SK-N-SH (cell line): ENCODE data around the gene HSD3B2. TPM values are rescaled to one million over a fixed set of nuclear protein-coding genes. Genes with fewer than 3 reads are reported as not detected.

ENCODE experiments used
- CTCF ChIA-PET: fragments of 300-600, 350-600 bp; formaldehyde crosslinking; extraction: SDS; loops from one replicate; lab custom pipeline; 2021; lab: Yijun Ruan, JAX
- POLR2A ChIA-PET: fragments of 350-600 bp; sonication (Branson Sonifier 250); formaldehyde crosslinking; extraction: SDS; loops from one replicate; lab custom pipeline; 2020; ENCODE audit warnings: antibody characterized with exemption, inconsistent platforms; lab: Yijun Ruan, JAX
- DNase-seq: peaks from one replicate; pipeline ENCODE4 v3.0.0; 2012
- H2AFZ ChIP-seq: fragments of 200-600 bp; sonication (generic); 2 replicates; pipeline ENCODE4 v1.8.1; 2016; ENCODE audit warnings: antibody characterized with exemption, mild to moderate bottlenecking, low read depth
- H3F3A ChIP-seq: fragments of 200-600 bp; sonication (generic); replicated peaks from 2 replicates; pipeline ENCODE3; 2016; ENCODE audit warnings: antibody characterized with exemption, mild to moderate bottlenecking; ENCODE audit not compliant: insufficient read depth
- H3K27ac ChIP-seq, 2 experiments: fragments of 200-500 bp in 1 of 2; fragments of 200-600 bp in 1 of 2; sonication (Bioruptor generic) in 1 of 2; sonication (generic), shearing (Covaris generic) in 1 of 2; 2 replicates each; pipeline versions ENCODE4 v1.5.1 to v1.6.1; 2014 to 2016; ENCODE audit warnings: low read depth in 2 of 2, inconsistent platforms in 1 of 2, low read length in 1 of 2, mild to moderate bottlenecking in 1 of 2, mixed read lengths in 1 of 2
- H3K27me3 ChIP-seq: fragments of 200-600 bp; sonication (generic), shearing (Covaris generic); 2 replicates; pipeline ENCODE4 v1.6.1; 2016; ENCODE audit warnings: mixed run types; ENCODE audit not compliant: insufficient read depth
- H3K36me3 ChIP-seq, 2 experiments: fragments of 200-500 bp in 1 of 2; fragments of 200-600 bp in 1 of 2; sonication (Bioruptor generic) in 1 of 2; sonication (generic) in 1 of 2; replicated peaks in 1 of 2; 2 replicates each; pipeline versions ENCODE3 to v1.5.1; 2014 to 2016; ENCODE audit warnings: low read length in 1 of 2, mild to moderate bottlenecking in 1 of 2; ENCODE audit not compliant: insufficient read depth in 2 of 2, control insufficient read depth in 1 of 2
- H3K4me1 ChIP-seq, 2 experiments: fragments of 200-500 bp in 1 of 2; fragments of 200-600 bp in 1 of 2; sonication (Bioruptor generic) in 1 of 2; sonication (generic), shearing (Covaris generic) in 1 of 2; 2 replicates each; pipeline versions ENCODE4 v1.5.1 to v1.6.1; 2014 to 2016; ENCODE audit warnings: low read depth in 1 of 2, low read length in 1 of 2, mixed run types in 1 of 2; ENCODE audit not compliant: insufficient read depth in 2 of 2, control insufficient read depth in 1 of 2
- H3K4me2 ChIP-seq: fragments of 200-600 bp; sonication (generic), shearing (Covaris generic); 2 replicates; pipeline ENCODE4 v1.6.1; 2017; ENCODE audit warnings: mixed run types
- H3K4me3 ChIP-seq, 2 experiments: fragments of 200-500 bp in 1 of 2; fragments of 200-600 bp in 1 of 2; sonication (Bioruptor generic) in 1 of 2; sonication (generic), shearing (Covaris generic) in 1 of 2; 2 replicates each; pipeline versions ENCODE4 v1.5.1 to v1.8.1; 2014 to 2016; ENCODE audit warnings: low read depth in 2 of 2, inconsistent platforms in 1 of 2, low read length in 1 of 2, mild to moderate bottlenecking in 1 of 2, mixed read lengths in 1 of 2, moderate library complexity in 1 of 2
- H3K79me2 ChIP-seq: fragments of 200-600 bp; sonication (generic); 2 replicates; pipeline ENCODE4 v1.8.1; 2017; ENCODE audit warnings: mild to moderate bottlenecking; ENCODE audit not compliant: insufficient read depth
- H3K9ac ChIP-seq: fragments of 200-600 bp; sonication (generic); 2 replicates; pipeline ENCODE4 v1.6.1; 2017; ENCODE audit warnings: mixed run types
- H3K9me2 ChIP-seq: fragments of 200-600 bp; sonication (generic); 2 replicates; pipeline ENCODE4 v1.6.1; 2017; ENCODE audit warnings: mixed run types
- H3K9me3 ChIP-seq: fragments of 200-600 bp; sonication (generic); 2 replicates; pipeline ENCODE4 v1.6.1; 2017; ENCODE audit warnings: mixed run types, mild to moderate bottlenecking, moderate library complexity
- H4K20me1 ChIP-seq: fragments of 200-600 bp; sonication (generic); 2 replicates; pipeline ENCODE4 v1.6.1; 2017; ENCODE audit warnings: mild to moderate bottlenecking, mixed run types; ENCODE audit not compliant: insufficient read depth
- FOXM1 ChIP-seq: IDR thresholded peaks from 2 replicates; pipeline ENCODE4 v1.4.0; 2012; ENCODE audit warnings: low read depth, mild to moderate bottlenecking
- MEF2A ChIP-seq: IDR thresholded peaks from 2 replicates; pipeline ENCODE4 v1.4.0; 2012; ENCODE audit warnings: low read depth, borderline replicate concordance
- NRF1 ChIP-seq: IDR thresholded peaks from 2 replicates; pipeline ENCODE4 v1.6.1; 2012; ENCODE audit warnings: low read depth, mild to moderate bottlenecking, low read length
- RCOR1 ChIP-seq: fragments of 150-350 bp; IDR thresholded peaks from 2 replicates; pipeline ENCODE4 v1.6.1; 2017; ENCODE audit warnings: antibody characterized with exemption, low read length
- RFX5 ChIP-seq: IDR thresholded peaks from 2 replicates; pipeline ENCODE4 v1.6.1; 2012; ENCODE audit warnings: mild to moderate bottlenecking, improper control_type of control experiment, low read length
- RXRA ChIP-seq: IDR thresholded peaks from 2 replicates; pipeline ENCODE4 v1.4.0; 2012; ENCODE audit warnings: low read depth, mild to moderate bottlenecking, borderline replicate concordance
- SIN3A ChIP-seq: IDR thresholded peaks from 2 replicates; pipeline ENCODE4 v1.6.1; 2012; ENCODE audit warnings: low read depth, mild to moderate bottlenecking, low read length, moderate library complexity, borderline replicate concordance
- SMC3 ChIP-seq: IDR thresholded peaks from 2 replicates; pipeline ENCODE4 v1.6.1; 2012; ENCODE audit warnings: low read depth, low read length, improper control_type of control experiment
- TCF12 ChIP-seq: IDR thresholded peaks from 2 replicates; pipeline ENCODE4 v1.4.0; 2012
- TEAD4 ChIP-seq: IDR thresholded peaks from 2 replicates; pipeline ENCODE4 v1.4.0; 2012; ENCODE audit warnings: mild to moderate bottlenecking, borderline replicate concordance; ENCODE audit not compliant: insufficient read depth
- WGBS: methylation state at CpG from one replicate; pipeline ENCODE4 v1.1.6; 2017; ENCODE audit warnings: low lambda C conversion rate; 5-methylcytosine and 5-hydroxymethylcytosine counted together
- polyA plus RNA-seq, 3 experiments: library from polyadenylated mRNA; depleted of rRNA; stranded (reverse); fragments of >200 nt; gene quantifications; 2 replicates each; pipeline ENCODE4 v1.2.3, GENCODE V29; 2012
- TF ChIP-seq, protein P1 (sequence below): fragments of 200-600 bp; sonication (generic); IDR thresholded peaks from 2 replicates; pipeline ENCODE4 v1.6.1; 2017; ENCODE audit warnings: antibody characterized with exemption, mild to moderate bottlenecking, moderate library complexity
- TF ChIP-seq, protein P2 (sequence below): fragments of 150-350 bp; IDR thresholded peaks from 2 replicates; pipeline ENCODE4 v1.6.1; 2016; ENCODE audit warnings: mild to moderate bottlenecking, low read depth, low read length

HSD3B2 gene
- polyA plus RNA-seq, 1 of the 3 experiments (the other 2 are of a cell fraction), result not detected

DNA sequence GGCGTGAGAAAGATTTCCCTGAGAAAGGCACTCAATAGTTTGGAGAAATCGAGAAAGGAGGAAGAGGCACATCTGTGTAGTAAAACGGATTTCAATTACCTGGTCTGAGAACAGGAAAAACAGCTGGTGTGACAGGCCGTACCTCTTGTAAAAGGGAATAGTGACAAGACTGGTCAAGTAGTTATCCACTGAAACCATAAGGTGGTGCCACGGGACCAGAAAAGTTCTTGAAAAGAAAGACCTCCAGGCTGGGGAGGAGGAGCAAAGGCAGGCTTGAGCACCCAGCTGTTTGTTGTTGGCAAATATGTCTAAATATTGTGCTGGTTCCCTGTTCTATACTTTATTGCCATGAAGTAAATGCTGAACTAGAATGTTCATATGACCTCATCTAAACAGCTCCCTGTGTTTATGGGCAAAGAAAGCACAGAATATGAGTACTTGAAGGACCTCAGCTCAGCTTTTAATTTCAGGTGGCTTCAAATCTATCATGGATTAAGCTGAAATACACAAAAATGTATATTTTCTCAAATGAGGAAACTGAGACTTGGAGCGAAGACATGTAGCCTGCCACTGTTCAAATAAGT, 42.4 kb upstream of the HSD3B2 start:
- Histone ChIP-seq H3K36me3 (no peaks in the 10 kb centered on the region), H3K9me2 (no peaks in the 10 kb centered on the region), H2AFZ (no peak overlapping the region), H3K4me1 (no peaks in the 10 kb centered on the region), H3K9ac (no peak overlapping the region), H3F3A (no peaks in the 10 kb centered on the region), H3K4me3 (no peak overlapping the region), H3K79me2 (no peaks in the 10 kb centered on the region), H3K27ac (no peak overlapping the region), H3K4me2 (no peak overlapping the region), H4K20me1 (no peaks in the 10 kb centered on the region), H3K9me3 (no peaks in the 10 kb centered on the region), H3K27me3 (peaks cover 8% of the 10 kb centered on the region; the same call in 1 of the 2 replicates)
- TF ChIP-seq FOXM1, result no peak
- TF ChIP-seq, protein P1, sequence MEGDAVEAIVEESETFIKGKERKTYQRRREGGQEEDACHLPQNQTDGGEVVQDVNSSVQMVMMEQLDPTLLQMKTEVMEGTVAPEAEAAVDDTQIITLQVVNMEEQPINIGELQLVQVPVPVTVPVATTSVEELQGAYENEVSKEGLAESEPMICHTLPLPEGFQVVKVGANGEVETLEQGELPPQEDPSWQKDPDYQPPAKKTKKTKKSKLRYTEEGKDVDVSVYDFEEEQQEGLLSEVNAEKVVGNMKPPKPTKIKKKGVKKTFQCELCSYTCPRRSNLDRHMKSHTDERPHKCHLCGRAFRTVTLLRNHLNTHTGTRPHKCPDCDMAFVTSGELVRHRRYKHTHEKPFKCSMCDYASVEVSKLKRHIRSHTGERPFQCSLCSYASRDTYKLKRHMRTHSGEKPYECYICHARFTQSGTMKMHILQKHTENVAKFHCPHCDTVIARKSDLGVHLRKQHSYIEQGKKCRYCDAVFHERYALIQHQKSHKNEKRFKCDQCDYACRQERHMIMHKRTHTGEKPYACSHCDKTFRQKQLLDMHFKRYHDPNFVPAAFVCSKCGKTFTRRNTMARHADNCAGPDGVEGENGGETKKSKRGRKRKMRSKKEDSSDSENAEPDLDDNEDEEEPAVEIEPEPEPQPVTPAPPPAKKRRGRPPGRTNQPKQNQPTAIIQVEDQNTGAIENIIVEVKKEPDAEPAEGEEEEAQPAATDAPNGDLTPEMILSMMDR, result 0 out of 2 replicates have a peak, but pooled peaks have one; percentile 12
- 8% methylated on average over 6 of the region's 6 CpGs for WGBS
- DNase-seq, result no peak
- ChIA-PET CTCF (interaction anchor here (1.0 kb wide), 1 partner anchor 97 kb away, joined by 3 read pairs; no protein-coding TSS in a partner anchor), POLR2A (no interaction called here)

DNA sequence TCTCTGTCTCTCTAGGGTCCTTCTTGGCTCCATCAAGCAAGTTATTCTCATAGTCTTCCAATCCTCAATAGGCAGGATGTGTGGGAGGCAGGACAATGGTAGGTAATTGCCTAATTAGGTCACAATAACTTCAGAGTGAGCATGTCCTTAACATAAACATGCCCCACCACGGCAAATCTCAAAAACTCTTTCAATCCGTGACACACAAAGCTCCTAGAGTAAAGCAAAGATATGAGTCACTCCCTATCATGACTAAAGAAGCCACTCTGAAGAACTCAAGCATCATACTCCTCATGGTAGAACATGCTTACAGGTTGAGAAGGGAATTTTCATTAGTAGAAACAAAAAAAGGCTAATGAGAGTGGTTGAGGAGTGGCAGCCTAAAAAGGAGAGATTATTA, 41.5 kb upstream of the HSD3B2 start:
- no peaks in the 10 kb centered on the region for H3K9me3 ChIP-seq
- CTCF ChIA-PET, result no interaction called here
- WGBS, result 0% methylated on average over 2 of the region's 2 CpGs
- TF ChIP-seq RXRA (no peak), RCOR1 (no peak), NRF1 (no peak), RFX5 (no peak), MEF2A (no peak), TEAD4 (no peak), TCF12 (no peak), SMC3 (no peak), SIN3A (no peak)
- TF ChIP-seq, protein P2, sequence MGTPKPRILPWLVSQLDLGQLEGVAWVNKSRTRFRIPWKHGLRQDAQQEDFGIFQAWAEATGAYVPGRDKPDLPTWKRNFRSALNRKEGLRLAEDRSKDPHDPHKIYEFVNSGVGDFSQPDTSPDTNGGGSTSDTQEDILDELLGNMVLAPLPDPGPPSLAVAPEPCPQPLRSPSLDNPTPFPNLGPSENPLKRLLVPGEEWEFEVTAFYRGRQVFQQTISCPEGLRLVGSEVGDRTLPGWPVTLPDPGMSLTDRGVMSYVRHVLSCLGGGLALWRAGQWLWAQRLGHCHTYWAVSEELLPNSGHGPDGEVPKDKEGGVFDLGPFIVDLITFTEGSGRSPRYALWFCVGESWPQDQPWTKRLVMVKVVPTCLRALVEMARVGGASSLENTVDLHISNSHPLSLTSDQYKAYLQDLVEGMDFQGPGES, result no peak
- no peak overlapping the region for H3K9ac ChIP-seq
- no peak overlapping the region for H3K4me3 ChIP-seq
- no peak overlapping the region for H3K27ac ChIP-seq
- H3K79me2 ChIP-seq, result no peaks in the 10 kb centered on the region
- no peaks in the 10 kb centered on the region for H3K4me1 ChIP-seq
- H2AFZ ChIP-seq, result no peak overlapping the region
- POLR2A ChIA-PET, result no interaction called here
- no peak for DNase-seq
- H3K36me3 ChIP-seq, result no peaks in the 10 kb centered on the region
- no peaks in the 10 kb centered on the region for H3K9me2 ChIP-seq
- H3F3A ChIP-seq, result no peaks in the 10 kb centered on the region
- no peaks in the 10 kb centered on the region for H4K20me1 ChIP-seq
- H3K4me2 ChIP-seq, result no peak overlapping the region
- peaks cover 9% of the 10 kb centered on the region; the same call in 1 of the 2 replicates for H3K27me3 ChIP-seq
